OCI-LY1 (cell line): Measurements from ENCODE around the gene ZNF18.
"Not testable (repeated sequence)": the region's sequence is repeated elsewhere in the genome, so short reads cannot be mapped to it uniquely, and the experiment has no call there.

Experiments used
- H2AFZ ChIP-seq: fragments of 200-600 bp; sonication (generic), shearing (Covaris generic); 2 replicates; pipeline ENCODE4 v1.6.0; 2014; ENCODE audit warnings: antibody characterized with exemption, mild to moderate bottlenecking, low read length
- H3F3A ChIP-seq: fragments of 200-600 bp; sonication (generic), shearing (Covaris generic); 2 replicates; pipeline ENCODE4 v1.6.0; 2014; ENCODE audit warnings: mild to moderate bottlenecking, antibody characterized with exemption, low read length, moderate library complexity; ENCODE audit not compliant: insufficient read depth
- H3K27ac ChIP-seq: fragments of 200-600 bp; sonication (generic); 2 replicates; pipeline ENCODE4 v1.5.1; 2014; ENCODE audit warnings: low read length, mixed run types, mild to moderate bottlenecking, low read depth; ENCODE audit not compliant: poor library complexity, severe bottlenecking
- H3K27me3 ChIP-seq: fragments of 200-600 bp; sonication (generic); 2 replicates; pipeline ENCODE4 v1.6.0; 2014; ENCODE audit warnings: antibody characterized with exemption, mild to moderate bottlenecking, low read length, moderate library complexity; ENCODE audit not compliant: insufficient read depth
- H3K36me3 ChIP-seq: fragments of 200-600 bp; sonication (generic); 2 replicates; pipeline ENCODE4 v1.6.1; 2014; ENCODE audit warnings: mild to moderate bottlenecking, antibody characterized with exemption, low read length, moderate library complexity, mixed read lengths; ENCODE audit not compliant: insufficient read depth
- H3K4me1 ChIP-seq: fragments of 200-600 bp; sonication (generic); 2 replicates; pipeline ENCODE4 v1.5.1; 2014; ENCODE audit warnings: mild to moderate bottlenecking, low read length, moderate library complexity; ENCODE audit not compliant: insufficient read depth, severe bottlenecking
- H3K4me2 ChIP-seq: fragments of 200-600 bp; sonication (generic), shearing (Covaris generic); 2 replicates; pipeline ENCODE4 v1.6.1; 2014; ENCODE audit warnings: low read length
- H3K4me3 ChIP-seq: fragments of 200-600 bp; sonication (generic); 2 replicates; pipeline ENCODE4 v1.5.1; 2014; ENCODE audit warnings: low read length, low read depth, mild to moderate bottlenecking, mixed read lengths; ENCODE audit not compliant: poor library complexity, severe bottlenecking
- H3K79me2 ChIP-seq: fragments of 200-600 bp; shearing (Covaris generic); 2 replicates; pipeline ENCODE4 v1.6.1; 2016; ENCODE audit warnings: mixed run types, low read length, mixed read lengths; ENCODE audit not compliant: insufficient read depth
- H3K9ac ChIP-seq: fragments of 200-600 bp; sonication (generic), shearing (Covaris generic); 2 replicates; pipeline ENCODE4 v1.6.1; 2014; ENCODE audit warnings: mild to moderate bottlenecking, low read length, mixed read lengths
- H3K9me2 ChIP-seq: fragments of 200-600 bp; sonication (generic), shearing (Covaris generic); 2 replicates; pipeline ENCODE4 v1.6.1; 2014; ENCODE audit warnings: low read depth, mild to moderate bottlenecking, low read length, mixed read lengths
- H3K9me3 ChIP-seq: fragments of 200-600 bp; shearing (Covaris generic); 2 replicates; pipeline ENCODE4 v1.6.1; 2014; ENCODE audit warnings: low read length, mixed read lengths
- H4K20me1 ChIP-seq: fragments of 200-600 bp; sonication (generic), shearing (Covaris generic); 2 replicates; pipeline ENCODE4 v1.6.0; 2016; ENCODE audit warnings: mild to moderate bottlenecking, low read length; ENCODE audit not compliant: insufficient read depth
- CTCF ChIP-seq: fragments of 200-600 bp; sonication (generic), shearing (Covaris generic); IDR thresholded peaks from 2 replicates; pipeline ENCODE4 v1.5.1; 2017; ENCODE audit warnings: mild to moderate bottlenecking, antibody characterized with exemption, low read length, moderate library complexity, mixed read lengths
- EZH2 ChIP-seq: fragments of 200-600 bp; sonication (generic), shearing (Covaris generic); IDR thresholded peaks from 2 replicates; pipeline ENCODE4 v1.8.0; 2017; ENCODE audit warnings: borderline replicate concordance, mixed run types, mild to moderate bottlenecking, antibody characterized with exemption, low read length, moderate library complexity, mixed read lengths

Gene ZNF18

GRCh38 chr17:11953924-11954323 is 43.4 kb downstream of the ZNF18 start:
- H3K4me3 ChIP-seq = no peak overlapping the region
- H3K27ac ChIP-seq = no peak overlapping the region
- H2AFZ ChIP-seq = no peak overlapping the region
- no peak overlapping the region for H3K9ac ChIP-seq
- H3K4me2 ChIP-seq = no peak overlapping the region
- no peaks in the 10 kb centered on the region for H4K20me1 ChIP-seq
- no peaks in the 10 kb centered on the region for H3K9me2 ChIP-seq
- TF ChIP-seq EZH2 (no peak), CTCF (no peak)
- no peaks in the 10 kb centered on the region for H3K27me3 ChIP-seq
- H3K79me2 ChIP-seq = no peaks in the 10 kb centered on the region
- H3K36me3 ChIP-seq = no peaks in the 10 kb centered on the region; the same call in 1 of the 2 replicates
- no peaks in the 10 kb centered on the region for H3K4me1 ChIP-seq
- H3F3A ChIP-seq = no peaks in the 10 kb centered on the region
- no peaks in the 10 kb centered on the region for H3K9me3 ChIP-seq

- H4K20me1 ChIP-seq = no peaks in the 10 kb centered on the region
- H3K4me1 ChIP-seq = no peaks in the 10 kb centered on the region
- H3K27me3 ChIP-seq = no peaks in the 10 kb centered on the region
- no peak overlapping the region for H3K4me2 ChIP-seq
- H3K27ac ChIP-seq = no peak overlapping the region
- H3K4me3 ChIP-seq = no peak overlapping the region
- H3K9me2 ChIP-seq = no peaks in the 10 kb centered on the region
- no peaks in the 10 kb centered on the region for H3F3A ChIP-seq
- no peaks in the 10 kb centered on the region; the same call in 1 of the 2 replicates for H3K36me3 ChIP-seq
- H3K9ac ChIP-seq = no peak overlapping the region
- H3K79me2 ChIP-seq = no peaks in the 10 kb centered on the region
- no peak overlapping the region for H2AFZ ChIP-seq
- no peaks in the 10 kb centered on the region for H3K9me3 ChIP-seq
- no peak for TF ChIP-seq EZH2
- TF ChIP-seq CTCF = no peak
Measured at GRCh38 chr17:11952610-11953009, 44.7 kb downstream of the ZNF18 start.

- Histone ChIP-seq H3K4me2 (no peak overlapping the region), H2AFZ (no peak overlapping the region), H3F3A (no peaks in the 10 kb centered on the region), H3K9me3 (no peaks in the 10 kb centered on the region), H3K9me2 (no peaks in the 10 kb centered on the region), H3K4me3 (no peak overlapping the region), H3K36me3 (no peaks in the 10 kb centered on the region; the same call in 1 of the 2 replicates), H3K9ac (no peak overlapping the region), H3K4me1 (no peaks in the 10 kb centered on the region), H3K27ac (no peak overlapping the region), H3K79me2 (no peaks in the 10 kb centered on the region), H4K20me1 (no peaks in the 10 kb centered on the region), H3K27me3 (no peaks in the 10 kb centered on the region)
- no peak for TF ChIP-seq EZH2
- no peak for TF ChIP-seq CTCF
Measured at GRCh38 chr17:11950771-11951519, 46.3 kb downstream of the ZNF18 start.

GRCh38 chr17:11949571-11949970 is 47.7 kb downstream of the ZNF18 start:
- H3K4me2 ChIP-seq, H3K4me1 ChIP-seq, H3K4me3 ChIP-seq, H2AFZ ChIP-seq, H3K27ac ChIP-seq, H3K9me2 ChIP-seq, H3K36me3 ChIP-seq, H3K79me2 ChIP-seq, H3K27me3 ChIP-seq, H4K20me1 ChIP-seq, H3F3A ChIP-seq, H3K9ac ChIP-seq, H3K9me3 ChIP-seq: not testable (repeated sequence)
